ENCODE results near the gene CCR7.
"Not testable (repeated sequence)": the region's sequence is repeated elsewhere in the genome, so short reads cannot be mapped to it uniquely, and the experiment has no call there.

DNA sequence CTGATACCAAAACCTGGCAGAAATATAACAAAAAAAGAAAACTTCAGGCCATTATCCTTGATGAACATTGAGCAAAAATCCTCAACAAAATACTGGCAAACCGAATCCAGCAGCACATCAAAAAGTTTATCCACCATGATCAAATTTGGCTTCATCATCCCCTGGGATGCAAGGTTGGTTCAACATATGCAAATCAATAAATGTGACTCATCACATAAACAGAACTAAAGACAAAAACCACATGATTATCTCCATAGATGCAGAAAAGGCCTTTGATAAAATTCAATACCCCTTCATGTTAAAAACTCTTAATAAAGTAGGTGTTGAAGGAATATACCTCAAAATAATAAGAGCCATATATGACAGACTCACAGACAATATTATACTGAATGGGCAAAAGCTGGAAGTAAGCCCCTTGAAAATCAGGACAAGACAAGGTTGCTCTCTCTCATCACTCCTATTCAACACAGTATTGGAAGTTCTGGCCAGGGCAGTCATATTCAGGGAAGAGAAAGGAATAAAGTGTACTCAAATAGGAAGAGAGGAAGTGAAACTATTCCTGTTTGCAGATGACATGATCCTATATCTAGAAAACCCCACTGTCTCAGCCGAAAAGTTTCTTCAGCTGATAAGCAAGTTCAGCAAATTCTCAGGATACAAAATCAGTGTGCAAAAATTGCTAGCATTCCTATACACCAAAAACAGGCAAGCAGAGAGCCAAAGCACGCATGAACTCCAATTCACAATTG, 7.1 kb upstream of the CCR7 start:
- TF ChIP-seq, protein P1, sequence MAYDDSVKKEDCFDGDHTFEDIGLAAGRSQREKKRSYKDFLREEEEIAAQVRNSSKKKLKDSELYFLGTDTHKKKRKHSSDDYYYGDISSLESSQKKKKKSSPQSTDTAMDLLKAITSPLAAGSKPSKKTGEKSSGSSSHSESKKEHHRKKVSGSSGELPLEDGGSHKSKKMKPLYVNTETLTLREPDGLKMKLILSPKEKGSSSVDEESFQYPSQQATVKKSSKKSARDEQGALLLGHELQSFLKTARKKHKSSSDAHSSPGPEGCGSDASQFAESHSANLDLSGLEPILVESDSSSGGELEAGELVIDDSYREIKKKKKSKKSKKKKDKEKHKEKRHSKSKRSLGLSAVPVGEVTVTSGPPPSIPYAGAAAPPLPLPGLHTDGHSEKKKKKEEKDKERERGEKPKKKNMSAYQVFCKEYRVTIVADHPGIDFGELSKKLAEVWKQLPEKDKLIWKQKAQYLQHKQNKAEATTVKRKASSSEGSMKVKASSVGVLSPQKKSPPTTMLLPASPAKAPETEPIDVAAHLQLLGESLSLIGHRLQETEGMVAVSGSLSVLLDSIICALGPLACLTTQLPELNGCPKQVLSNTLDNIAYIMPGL (CRISPR knock-in tag; IDR thresholded peaks at IDR 0.05; ENCODE audit: borderline replicate concordance) = not testable (repeated sequence)
- TF ChIP-seq EP300 (IDR thresholded peaks at IDR 0.05); RFX5 (IDR thresholded peaks at IDR 0.05); ESRRA (IDR thresholded peaks at IDR 0.05; ENCODE audit: borderline replicate concordance, low read length): not testable (repeated sequence)
